H1 (cell line): ENCODE measurements around the gene IRAK3. TPM values are rescaled to one million over a fixed set of nuclear protein-coding genes. Genes with fewer than 3 reads are reported as not detected.

Source experiments
- CTBP2 ChIP-seq: IDR thresholded peaks from 2 replicates; pipeline ENCODE4 v1.7.0; 2011; ENCODE audit warnings: borderline replicate concordance, mild to moderate bottlenecking, moderate library complexity, mixed read lengths, low read length; ENCODE audit not compliant: insufficient read depth, insufficient read length
- E2F6 ChIP-seq: IDR thresholded peaks from 2 replicates; pipeline ENCODE4 v1.6.1; 2012; ENCODE audit warnings: inconsistent platforms
- HDAC2 ChIP-seq, 2 experiments: fragments of 300-600 bp in 1 of 2; sonication (generic) in 1 of 2; IDR thresholded peaks; 2 replicates each; pipeline ENCODE4 v1.6.1; 2011 to 2012; ENCODE audit warnings: low read depth in 2 of 2, low read length in 2 of 2, mild to moderate bottlenecking in 2 of 2, moderate library complexity in 2 of 2, borderline replicate concordance in 1 of 2, inconsistent platforms in 1 of 2
- SP4 ChIP-seq: IDR thresholded peaks from 2 replicates; pipeline ENCODE4 v1.6.1; 2012; ENCODE audit warnings: low read length, inconsistent platforms
- polyA plus RNA-seq, 7 experiments: library from polyadenylated mRNA; depleted of rRNA in 3 of 7; stranded (reverse) in 5 of 7; unstranded in 2 of 7; fragments of >200 nt in 5 of 7; fragments of 200-250 nt in 2 of 7; gene quantifications; 1 replicate in 5 of 7; 2 replicates in 1 of 7; 4 replicates in 1 of 7; pipeline versions ENCODE4 v1.2.1 to v1.2.3, GENCODE V29; 2011 to 2013; ENCODE audit warnings: missing spikeins in 2 of 7, mixed read lengths in 2 of 7
- total RNA-seq: library from RNA; stranded (reverse); fragmentation: NEBNext Ultra II Directional; extraction: Animal tissue kit (Norgen Biotek cat#: 25700); gene quantifications from 2 replicates; pipeline ENCODE4 v1.2.1, GENCODE V29; 2021

The IRAK3 gene
- total and polyA plus RNA-seq, 2 of the 8 experiments (the other 6 are each of a cell fraction or from before 2014, with no cell fraction given): 0.51 to 2.2 TPM

- TF ChIP-seq E2F6 (no peak), CTBP2 (no peak), SP4 (no peak), HDAC2 (IDR thresholded peaks at IDR 0.05; ENCODE audit: borderline replicate concordance in 1 of 2, low read depth in 2 of 2, low read length in 2 of 2) (no peak)
These were observed 81.6 kb downstream of the IRAK3 start (continued) for GRCh38 chr12:66270613-66271012.
